22Rv1 (cell line): ENCODE results near the gene ZNF618.

Experiments used
- ZFX ChIP-seq: fragments of 450-650 bp; IDR thresholded peaks from 2 replicates; pipeline ENCODE4 v1.6.1; 2017; ENCODE audit warnings: antibody characterized with exemption, borderline replicate concordance
- TF ChIP-seq, protein P1 (sequence below): fragments of 450-650 bp; IDR thresholded peaks from 2 replicates; pipeline ENCODE4 v1.5.1; 2017; ENCODE audit warnings: mild to moderate bottlenecking

DNA sequence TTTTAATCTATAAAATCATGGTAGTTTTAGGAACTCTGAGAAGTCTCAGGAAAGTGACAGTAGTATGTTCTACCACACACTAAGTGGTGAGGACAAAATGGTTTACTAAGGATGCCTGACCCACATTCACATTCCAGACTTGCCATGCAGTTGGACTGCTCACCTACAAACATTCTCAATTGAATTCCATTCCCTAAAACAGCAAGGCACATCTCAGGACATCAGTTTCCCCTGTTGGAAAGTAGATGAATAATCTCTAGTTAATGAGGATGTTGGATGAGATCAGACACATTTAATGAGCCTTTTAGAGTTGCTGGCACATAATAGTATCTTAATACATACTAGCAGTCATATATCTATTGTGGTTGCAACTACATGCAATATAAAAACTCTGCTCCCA is 76.6 kb downstream of the ZNF618 start:
- TF ChIP-seq, protein P1, sequence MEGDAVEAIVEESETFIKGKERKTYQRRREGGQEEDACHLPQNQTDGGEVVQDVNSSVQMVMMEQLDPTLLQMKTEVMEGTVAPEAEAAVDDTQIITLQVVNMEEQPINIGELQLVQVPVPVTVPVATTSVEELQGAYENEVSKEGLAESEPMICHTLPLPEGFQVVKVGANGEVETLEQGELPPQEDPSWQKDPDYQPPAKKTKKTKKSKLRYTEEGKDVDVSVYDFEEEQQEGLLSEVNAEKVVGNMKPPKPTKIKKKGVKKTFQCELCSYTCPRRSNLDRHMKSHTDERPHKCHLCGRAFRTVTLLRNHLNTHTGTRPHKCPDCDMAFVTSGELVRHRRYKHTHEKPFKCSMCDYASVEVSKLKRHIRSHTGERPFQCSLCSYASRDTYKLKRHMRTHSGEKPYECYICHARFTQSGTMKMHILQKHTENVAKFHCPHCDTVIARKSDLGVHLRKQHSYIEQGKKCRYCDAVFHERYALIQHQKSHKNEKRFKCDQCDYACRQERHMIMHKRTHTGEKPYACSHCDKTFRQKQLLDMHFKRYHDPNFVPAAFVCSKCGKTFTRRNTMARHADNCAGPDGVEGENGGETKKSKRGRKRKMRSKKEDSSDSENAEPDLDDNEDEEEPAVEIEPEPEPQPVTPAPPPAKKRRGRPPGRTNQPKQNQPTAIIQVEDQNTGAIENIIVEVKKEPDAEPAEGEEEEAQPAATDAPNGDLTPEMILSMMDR: no peak
- TF ChIP-seq ZFX: no peak
